22Rv1 (cell line): ENCODE measurements around the gene ADGRE2.

Experiments
- ZFX ChIP-seq: fragments of 450-650 bp; IDR thresholded peaks from 2 replicates; pipeline ENCODE4 v1.6.1; 2017; ENCODE audit warnings: antibody characterized with exemption, borderline replicate concordance
- TF ChIP-seq, protein P1 (sequence below): fragments of 450-650 bp; IDR thresholded peaks from 2 replicates; pipeline ENCODE4 v1.5.1; 2017; ENCODE audit warnings: mild to moderate bottlenecking

- TF ChIP-seq, protein P1, sequence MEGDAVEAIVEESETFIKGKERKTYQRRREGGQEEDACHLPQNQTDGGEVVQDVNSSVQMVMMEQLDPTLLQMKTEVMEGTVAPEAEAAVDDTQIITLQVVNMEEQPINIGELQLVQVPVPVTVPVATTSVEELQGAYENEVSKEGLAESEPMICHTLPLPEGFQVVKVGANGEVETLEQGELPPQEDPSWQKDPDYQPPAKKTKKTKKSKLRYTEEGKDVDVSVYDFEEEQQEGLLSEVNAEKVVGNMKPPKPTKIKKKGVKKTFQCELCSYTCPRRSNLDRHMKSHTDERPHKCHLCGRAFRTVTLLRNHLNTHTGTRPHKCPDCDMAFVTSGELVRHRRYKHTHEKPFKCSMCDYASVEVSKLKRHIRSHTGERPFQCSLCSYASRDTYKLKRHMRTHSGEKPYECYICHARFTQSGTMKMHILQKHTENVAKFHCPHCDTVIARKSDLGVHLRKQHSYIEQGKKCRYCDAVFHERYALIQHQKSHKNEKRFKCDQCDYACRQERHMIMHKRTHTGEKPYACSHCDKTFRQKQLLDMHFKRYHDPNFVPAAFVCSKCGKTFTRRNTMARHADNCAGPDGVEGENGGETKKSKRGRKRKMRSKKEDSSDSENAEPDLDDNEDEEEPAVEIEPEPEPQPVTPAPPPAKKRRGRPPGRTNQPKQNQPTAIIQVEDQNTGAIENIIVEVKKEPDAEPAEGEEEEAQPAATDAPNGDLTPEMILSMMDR = no peak
- TF ChIP-seq ZFX = no peak
Measured at GRCh38 chr19:14814982-14815652, 36.8 kb upstream of the ADGRE2 start.
